Frontal cortex (tissue), 4 donors: ENCODE data around the gene EFNA2. TPM values are rescaled to one million over a fixed set of nuclear protein-coding genes. Genes with fewer than 3 reads are reported as not detected.
"Not testable (repeated sequence)": the region's sequence is repeated elsewhere in the genome, so short reads cannot be mapped to it uniquely, and the experiment has no call there.

ENCODE experiments used
- DNase-seq, 2 donors: peaks; one replicate each; pipeline ENCODE4 v3.0.0; 2012; ENCODE audit warnings: low spot score in 2 of 2
- FAIRE-seq: peaks from 2 replicates; lab custom pipeline; 2012; peaks lifted over from hg19 to GRCh38; lab: Jason Lieb, UNC
- total RNA-seq: library from RNA; depleted of rRNA; stranded (reverse); fragments of >200 nt; gene quantifications from one replicate; pipeline ENCODE4 v1.2.3, GENCODE V29; 2014
- donor health status: control.
- donor health status: control.
- donor health status: control.

EFNA2 gene
- total RNA-seq, 1 donor from 2014 or later = 13.0 TPM

DNA sequence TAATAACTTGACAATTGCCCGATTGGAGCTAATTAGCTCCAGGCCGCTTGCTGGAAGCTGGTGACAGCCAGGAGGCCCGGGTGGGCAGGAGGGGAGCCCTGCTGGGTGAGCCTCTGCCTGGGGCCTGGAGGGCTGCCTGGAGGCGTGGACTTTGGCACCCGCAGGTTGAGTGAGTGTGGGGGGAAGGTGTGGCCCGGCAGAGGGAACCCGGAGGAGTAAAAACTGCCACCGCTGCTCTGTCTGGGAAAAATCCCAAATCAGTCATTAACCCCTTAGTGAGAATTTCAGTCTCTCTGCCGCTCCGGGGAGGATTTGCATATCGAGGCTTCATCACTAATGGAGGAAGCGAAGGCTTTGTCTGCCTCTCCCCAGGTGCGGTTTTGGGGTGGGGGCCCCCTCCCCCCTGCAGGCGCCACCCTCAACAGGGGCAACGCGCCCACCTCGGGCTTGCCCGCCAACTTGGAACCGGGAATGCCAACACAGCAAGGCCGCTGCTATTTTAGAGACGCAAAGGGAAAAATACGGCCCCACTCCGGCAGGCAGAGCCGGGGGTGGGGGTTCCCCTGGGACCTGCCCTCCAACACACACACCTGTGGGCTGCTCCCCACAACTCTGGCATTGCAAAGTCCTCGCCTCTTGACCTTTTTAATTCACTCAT is 6.2 kb downstream of the EFNA2 start:
- FAIRE-seq (no peak), DNase-seq (peak in 1 of 2 donors; percentile 76)

DNA sequence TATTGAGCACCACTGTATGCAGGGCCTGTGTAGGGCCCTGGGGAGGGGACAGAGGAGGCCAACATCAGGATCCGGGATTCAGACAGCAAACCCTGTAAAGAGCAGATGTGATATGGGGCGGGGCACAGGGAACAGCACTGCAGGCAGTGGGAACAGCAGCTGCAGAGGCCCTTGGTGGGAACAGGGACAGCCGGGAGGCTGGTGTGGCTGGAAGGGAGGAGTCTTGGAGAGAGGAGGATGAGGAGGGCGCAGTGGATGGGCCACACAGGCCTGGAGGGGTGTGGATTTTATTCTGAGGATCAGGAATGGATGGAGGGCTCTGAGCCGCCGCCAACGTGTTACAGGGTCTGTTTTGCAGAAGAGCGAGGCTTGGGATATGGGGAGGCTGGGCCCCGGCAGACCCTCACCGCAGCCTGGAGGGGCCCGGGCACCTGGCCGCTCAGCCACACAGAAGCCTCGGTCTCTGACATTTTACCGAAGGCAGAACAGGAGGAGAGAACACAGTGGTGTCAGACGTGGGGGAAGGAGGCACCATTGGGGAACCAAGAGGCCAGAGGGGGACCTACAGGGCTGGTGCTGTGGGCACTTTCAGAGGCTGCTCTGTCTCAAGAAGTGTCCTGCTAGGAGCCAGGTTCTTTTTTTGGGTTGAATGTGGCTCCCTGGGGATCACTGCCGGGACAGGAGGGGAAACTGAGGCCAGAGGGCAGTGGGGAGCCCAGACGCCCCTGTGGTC is 6.9 kb downstream of the EFNA2 start:
- no peak for FAIRE-seq
- no peak for DNase-seq

DNA sequence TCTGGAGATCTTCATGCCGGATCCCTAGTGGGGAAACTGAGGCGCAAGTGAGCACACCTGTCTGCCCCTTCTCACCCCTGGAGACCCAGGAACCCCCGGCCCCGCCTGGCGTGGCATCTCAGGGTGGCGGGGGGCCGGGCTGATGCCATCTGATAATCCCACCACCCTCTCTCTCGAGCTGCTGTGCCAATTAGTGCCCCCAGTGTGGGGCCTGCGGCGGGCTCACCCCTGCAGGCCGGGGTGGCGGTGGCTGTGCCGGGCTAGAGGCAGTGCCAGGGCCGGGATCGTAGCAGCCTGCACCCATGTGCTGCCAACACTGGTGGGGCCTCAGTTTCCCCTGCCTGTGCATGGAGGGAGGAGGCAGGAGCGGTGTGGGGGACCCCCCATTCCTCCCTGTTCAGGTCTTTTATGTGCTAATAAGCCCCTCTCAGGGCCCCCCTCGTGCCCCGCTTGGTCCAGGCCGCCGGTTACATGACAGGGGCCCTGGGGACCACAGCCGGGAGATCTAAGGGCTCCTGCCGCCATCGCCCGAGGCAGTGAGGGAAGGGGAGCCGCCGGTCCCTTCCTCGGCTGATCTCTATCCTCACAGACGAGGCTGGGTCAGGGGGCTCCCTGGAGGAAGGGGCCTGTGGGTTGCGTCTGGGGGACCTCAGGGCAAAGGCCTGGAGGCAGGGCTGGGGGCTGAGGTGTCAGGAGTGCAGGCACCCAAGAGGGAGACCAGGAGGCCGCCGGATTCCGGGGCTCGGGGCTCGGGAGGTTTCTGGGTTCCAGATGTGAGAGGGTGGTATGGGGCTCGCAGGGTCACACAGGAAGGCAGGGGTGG is 8.3 kb downstream of the EFNA2 start:
- DNase-seq = no peak
- FAIRE-seq = no peak

DNA sequence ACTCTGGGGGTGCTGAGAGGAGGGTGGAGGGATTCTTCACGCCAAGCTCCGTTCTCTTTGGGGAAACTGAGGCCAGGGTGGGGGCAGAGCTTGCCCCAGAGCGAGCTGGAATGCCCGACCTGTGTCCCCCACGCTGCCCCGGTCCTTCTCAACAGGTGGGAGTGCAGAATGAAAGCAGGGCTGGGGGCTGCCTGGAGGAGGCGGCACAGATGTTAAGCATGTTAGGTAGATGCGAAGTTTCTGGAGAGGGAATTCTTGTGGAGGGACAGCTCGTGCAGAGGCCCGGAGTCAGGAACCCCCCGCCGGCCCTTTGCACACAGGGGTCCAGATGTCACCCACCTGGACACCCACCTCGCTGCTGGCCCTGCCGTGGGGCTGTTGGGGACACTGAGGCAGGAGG is 9.0 kb downstream of the EFNA2 start:
- DNase-seq = no peak
- FAIRE-seq = no peak

DNA sequence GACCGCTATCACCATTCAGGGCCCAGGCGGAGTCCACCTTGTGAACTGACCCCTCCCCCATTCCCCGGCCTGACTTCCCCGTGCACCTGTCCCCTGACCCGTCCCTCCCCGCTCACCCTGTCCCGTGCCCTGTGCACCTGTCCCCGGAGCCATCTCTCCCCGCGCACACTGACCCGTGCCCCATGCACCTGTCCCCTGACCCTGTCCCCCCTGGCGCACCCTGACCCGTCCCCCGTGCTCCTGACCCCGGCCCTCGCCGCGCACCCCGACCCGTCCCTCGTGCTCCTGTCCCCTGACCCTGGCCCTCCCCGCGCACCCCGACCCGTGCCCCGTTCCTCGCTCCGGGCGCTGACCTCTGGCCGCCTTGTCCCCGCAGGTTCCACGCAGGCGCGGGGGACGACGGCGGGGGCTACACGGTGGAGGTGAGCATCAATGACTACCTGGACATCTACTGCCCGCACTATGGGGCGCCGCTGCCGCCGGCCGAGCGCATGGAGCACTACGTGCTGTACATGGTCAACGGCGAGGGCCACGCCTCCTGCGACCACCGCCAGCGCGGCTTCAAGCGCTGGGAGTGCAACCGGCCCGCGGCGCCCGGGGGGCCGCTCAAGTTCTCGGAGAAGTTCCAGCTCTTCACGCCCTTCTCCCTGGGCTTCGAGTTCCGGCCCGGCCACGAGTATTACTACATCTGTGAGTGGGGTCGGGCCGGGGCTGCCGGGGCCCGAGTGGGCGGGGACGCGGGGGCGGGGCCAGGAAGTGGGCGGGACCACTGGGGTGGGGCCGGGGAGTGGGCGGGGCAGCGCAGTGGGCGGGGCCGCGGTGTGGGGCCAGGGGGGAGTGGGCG is 9.7 kb downstream of the EFNA2 start:
- no peak for FAIRE-seq
- peak in 1 of 2 donors; percentile 63 for DNase-seq

DNA sequence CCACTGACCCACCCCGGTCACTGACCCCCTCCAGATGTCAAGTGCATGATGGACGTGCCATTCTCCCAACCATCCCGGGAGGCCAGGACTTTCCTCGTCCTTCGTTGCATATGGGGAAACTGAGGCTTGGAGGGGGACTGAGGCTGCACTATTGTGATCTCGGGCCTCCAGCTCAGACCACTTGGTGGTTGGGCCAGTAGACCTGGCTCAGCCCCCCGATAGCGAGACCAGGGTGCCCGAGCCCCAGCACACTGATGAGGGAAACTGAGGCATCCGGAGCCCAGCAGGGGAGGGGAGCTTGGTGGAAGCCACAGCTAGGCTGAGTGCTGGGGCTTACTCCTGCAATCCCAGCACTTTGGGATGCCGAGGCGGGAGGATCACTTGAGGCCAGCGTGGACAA is 10.4 kb downstream of the EFNA2 start:
- FAIRE-seq (no peak), DNase-seq (no peak)

DNA sequence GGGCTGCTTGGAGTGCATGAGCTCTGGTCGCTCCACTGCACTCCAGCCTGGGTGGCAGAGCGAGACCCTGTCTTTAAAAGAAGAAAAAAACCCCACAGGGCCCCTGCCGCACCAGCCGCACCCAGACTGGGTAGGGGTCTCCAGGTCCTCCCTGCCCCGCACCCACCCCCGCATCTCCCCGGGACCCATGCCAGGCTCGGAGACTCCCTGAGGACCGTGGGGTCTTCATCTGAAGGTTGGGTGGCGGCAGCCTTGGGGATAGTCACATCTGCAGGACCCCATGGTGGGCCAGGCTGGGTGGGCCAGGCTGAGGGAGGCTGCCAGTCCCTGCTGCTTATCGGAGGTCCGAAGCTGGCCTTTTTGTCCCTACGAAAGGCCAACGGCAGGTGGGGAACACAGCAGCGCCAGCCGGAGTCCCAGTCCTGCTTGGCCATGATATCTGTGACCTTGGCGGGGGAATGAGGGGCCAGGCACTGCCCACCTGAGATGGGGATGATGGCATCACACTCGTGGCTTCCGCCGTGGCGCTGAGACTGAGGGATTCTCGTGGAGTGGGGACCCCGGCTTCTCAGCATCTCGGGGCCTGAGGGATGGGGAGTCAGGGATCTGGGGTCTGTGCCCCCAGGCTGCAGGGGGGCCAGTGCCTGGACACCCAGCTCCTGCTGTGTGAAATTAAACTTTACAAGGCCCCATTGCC is 11.1 kb downstream of the EFNA2 start:
- no peak for FAIRE-seq
- DNase-seq = no peak

DNA sequence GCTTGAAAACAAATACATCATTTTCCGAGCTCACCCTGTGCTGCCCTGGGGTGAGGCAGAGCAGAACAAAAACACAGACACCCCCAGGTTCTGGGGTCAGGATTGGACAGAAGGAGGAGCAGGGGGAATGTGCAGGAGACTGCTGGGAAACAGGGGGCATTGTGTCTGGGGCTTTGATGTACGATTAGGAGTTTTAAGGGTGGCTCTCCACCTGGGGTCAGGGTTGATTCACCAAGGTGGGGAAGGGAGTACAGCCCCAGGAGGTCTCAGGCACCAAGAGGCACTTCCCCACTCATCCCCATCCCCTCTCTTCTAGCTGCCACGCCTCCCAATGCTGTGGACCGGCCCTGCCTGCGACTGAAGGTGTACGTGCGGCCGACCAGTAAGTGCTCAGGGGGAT is 12.6 kb downstream of the EFNA2 start:
- FAIRE-seq (no peak), DNase-seq (no peak)

DNA sequence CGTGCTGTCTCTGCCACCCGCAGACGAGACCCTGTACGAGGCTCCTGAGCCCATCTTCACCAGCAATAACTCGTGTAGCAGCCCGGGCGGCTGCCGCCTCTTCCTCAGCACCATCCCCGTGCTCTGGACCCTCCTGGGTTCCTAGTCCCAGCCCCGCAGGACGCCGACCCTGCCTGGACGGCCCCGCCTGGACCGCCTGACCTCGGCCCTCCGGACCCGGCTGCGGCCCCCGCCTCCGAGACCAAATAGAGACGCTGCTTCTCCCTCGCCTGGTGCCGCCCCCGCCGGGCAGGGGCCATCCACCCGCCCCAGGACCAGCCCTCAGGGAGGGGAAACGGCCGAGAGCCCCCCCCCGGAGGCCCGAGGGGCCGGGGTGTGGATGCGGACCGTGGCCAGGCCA is 14.1 kb downstream of the EFNA2 start:
- no peak for DNase-seq
- FAIRE-seq = no peak

DNA sequence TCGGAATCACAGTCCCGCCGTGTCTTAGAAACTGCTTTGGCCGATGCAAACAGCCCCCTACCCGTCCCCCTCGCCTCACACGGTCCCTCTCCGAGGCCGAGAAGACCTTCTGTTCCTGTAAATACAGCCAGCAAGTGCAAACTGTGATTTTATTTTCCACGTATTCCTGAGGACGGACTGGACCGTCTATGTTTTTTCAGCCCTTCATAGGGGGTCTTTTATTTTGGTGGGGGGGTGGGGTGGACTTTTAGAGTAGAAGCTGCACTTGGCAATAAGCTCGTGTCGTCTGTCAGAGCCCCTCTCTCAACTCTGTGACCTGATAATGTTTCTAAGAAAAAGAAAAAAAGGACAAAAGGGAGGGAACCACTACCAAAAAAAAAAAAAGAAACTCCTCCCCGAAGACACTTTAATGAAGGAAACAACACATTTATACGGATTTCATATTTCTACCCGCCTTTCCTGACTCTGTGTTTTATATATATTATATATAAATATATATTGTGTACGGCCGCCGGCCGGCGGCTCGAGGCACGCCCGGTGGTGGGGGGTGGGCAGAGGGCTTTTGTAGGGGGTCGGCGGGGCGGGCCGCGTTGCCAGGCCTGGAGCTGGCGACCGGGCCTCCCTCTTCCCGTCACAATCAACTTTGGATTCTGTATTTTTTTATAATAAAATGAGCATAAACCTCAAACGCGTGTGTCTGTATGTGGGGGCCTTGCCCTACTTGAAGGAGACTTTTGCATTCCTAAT is 15.2 kb downstream of the EFNA2 start:
- FAIRE-seq (no peak), DNase-seq (no peak)

DNA sequence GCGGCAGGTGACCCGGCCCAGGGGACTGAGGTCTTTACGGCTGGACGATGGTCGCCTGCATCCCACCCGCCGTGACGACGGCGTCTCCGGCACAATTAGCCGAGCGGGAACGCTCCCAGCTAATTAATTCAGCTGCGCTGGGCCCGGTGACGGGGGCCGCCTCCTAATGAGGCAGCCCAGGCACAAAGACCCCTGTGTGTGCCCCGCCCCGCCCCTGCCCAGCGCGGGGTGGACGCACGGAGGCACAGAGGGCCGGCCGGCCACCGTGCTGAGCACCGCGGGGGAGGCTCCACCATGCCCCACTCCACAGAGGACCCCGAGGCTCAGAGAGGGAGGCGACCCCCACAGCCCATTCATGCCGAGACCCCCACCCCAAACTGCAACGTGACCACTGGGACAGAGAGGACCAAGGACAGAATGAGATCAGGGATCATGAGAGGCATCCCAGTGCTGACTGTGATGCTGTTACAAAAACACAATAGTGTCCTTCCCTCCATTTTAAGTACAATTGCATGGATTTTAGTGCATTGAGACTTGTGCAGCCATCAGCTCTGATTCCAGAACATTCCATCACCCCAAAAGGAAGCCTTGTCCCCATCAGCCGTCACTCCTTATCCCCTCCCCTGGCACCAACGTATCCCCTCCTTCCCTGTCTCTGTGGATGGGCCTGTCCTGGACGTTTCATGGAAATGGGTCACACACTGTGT is 17.0 kb downstream of the EFNA2 start:
- peak; percentile 82 to 91 for DNase-seq
- FAIRE-seq = no peak

DNA sequence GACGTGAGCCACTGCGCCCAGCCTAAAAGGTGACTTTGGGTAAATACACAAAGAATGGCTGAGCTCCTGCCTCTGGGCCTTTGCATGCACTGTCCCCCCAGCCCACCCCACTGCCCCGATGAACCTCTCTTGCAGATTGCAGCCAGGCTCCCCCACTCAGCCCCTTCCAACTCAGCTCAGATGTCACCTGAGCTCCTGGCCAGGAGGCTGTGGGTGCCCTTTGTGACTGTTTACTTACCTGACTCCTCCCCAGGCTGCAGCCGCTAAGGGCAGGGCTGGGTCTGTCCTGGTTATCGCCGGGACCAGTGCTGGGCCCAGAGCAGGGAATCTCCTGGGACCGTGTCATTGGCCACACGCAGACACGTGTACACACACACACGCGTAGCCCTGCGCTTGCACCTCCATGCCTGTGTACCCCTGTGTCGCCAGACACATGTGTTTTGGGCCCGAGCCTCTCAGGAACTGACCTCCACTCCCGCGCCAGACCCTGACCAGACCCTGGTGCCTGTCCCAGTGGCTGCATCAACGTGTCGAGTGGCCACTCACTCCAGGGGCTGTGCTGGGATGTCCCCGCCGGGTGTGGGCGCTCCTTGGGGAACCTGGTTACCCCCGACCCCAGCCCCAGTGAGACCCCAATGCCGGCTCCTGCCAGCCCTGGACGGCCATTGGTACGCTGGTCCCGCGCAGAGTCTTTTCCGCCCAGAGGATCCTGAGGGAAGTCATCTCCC is 18.7 kb downstream of the EFNA2 start:
- FAIRE-seq (no peak), DNase-seq (no peak)

DNA sequence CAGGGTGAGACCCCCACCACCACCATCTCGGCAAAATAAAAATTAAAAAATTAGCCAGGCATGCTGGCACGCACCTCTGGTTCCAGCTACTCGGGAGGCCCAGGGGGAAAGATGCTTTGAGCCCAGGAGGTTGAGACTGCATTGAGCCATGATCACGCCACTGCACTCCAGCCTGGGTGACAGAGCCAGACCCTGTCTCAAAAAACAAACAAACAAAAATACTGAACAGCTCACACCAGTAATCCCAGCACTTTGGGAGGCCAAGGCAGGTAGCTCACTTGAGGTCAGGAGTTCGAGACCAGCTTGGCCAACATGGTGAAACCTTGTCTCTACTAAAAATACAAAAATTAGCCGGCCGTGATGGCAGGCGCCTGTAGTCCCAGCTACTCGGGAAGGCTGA is 19.7 kb downstream of the EFNA2 start:
- not testable (repeated sequence) for FAIRE-seq

DNA sequence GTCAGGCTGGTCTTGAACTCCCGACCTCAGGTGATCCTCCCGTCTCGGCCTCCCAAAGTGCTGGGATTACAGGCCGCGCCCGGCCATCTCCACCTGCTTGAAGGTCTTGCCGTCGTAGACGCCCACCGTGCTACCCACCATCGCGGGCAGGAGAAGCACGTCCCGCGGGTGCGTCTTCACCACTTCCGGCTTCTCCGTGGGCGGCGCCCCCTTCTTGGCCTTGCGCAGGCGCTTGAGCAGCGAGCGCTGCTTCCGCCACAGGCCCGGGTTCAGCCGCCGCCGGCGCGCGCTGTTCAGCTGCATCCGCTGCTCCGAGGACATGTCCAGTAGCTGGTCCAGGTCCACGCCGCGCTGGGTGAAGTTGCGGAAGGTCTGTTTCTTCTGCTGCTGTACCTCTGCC is 21.6 kb downstream of the EFNA2 start:
- FAIRE-seq = no peak
- DNase-seq = no peak

More for the DNA sequence above, 19.7 kb downstream of the EFNA2 start:
- DNase-seq = not testable (repeated sequence)

DNA sequence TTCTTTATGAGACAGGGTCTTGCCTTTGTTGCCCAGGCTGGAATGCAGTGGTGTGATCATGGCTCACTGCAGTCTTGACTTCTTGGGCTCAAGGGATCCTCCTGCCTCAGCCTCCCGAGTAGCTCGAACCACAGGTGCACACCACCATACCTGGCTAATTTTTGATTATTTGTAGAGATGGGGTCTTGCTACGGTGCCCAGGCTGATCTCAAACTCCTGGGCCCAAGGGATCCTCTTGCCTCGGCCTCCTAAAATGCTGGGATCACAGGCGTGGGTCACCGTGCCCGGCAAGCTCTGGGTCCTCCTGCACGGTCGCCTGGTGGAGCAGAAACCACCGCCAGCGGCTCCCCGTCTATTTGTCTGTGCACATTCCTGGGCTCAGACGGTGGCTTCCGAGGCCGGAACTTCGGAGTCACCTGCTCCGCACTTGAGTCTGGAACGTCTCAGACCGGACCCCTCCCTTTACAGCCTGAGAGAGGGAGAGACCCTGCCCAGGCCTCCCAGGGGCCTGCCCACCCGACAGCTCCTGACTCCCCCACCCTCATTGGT is 22.2 kb downstream of the EFNA2 start:
- DNase-seq (no peak), FAIRE-seq (no peak)

DNA sequence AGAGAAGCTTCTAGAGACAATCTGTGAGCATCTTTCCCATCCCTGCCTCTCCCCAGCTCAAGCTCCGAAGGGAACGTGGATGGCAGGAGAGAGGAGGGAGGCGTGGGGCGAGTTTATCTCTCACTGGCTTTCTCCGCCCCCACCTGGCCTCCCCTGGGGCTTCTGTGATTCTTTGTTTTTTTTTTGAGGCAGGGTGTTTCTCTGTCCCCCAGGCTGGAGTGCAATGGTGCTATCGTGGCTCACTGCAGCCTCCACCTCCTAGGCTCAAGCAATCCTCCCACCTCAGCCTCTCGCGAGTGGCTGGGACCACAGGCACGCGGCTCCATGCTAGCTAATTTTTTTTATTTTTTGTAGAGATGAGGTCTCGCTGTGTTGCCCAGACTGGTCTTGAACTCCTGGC is 23.0 kb downstream of the EFNA2 start:
- DNase-seq = no peak
- FAIRE-seq = no peak
